SK-N-SH (cell line): Measurements from ENCODE around the gene BOK. TPM values are rescaled to one million over a fixed set of nuclear protein-coding genes. Genes with fewer than 3 reads are reported as not detected.

Source experiments
- CTCF ChIA-PET: fragments of 300-600, 350-600 bp; formaldehyde crosslinking; extraction: SDS; loops from one replicate; lab custom pipeline; 2021; lab: Yijun Ruan, JAX
- POLR2A ChIA-PET: fragments of 350-600 bp; sonication (Branson Sonifier 250); formaldehyde crosslinking; extraction: SDS; loops from one replicate; lab custom pipeline; 2020; ENCODE audit warnings: antibody characterized with exemption, inconsistent platforms; lab: Yijun Ruan, JAX
- DNase-seq: peaks from one replicate; pipeline ENCODE4 v3.0.0; 2012
- H2AFZ ChIP-seq: fragments of 200-600 bp; sonication (generic); 2 replicates; pipeline ENCODE4 v1.8.1; 2016; ENCODE audit warnings: antibody characterized with exemption, mild to moderate bottlenecking, low read depth
- H3F3A ChIP-seq: fragments of 200-600 bp; sonication (generic); replicated peaks from 2 replicates; pipeline ENCODE3; 2016; ENCODE audit warnings: antibody characterized with exemption, mild to moderate bottlenecking; ENCODE audit not compliant: insufficient read depth
- H3K27ac ChIP-seq, 2 experiments: fragments of 200-500 bp in 1 of 2; fragments of 200-600 bp in 1 of 2; sonication (Bioruptor generic) in 1 of 2; sonication (generic), shearing (Covaris generic) in 1 of 2; 2 replicates each; pipeline versions ENCODE4 v1.5.1 to v1.6.1; 2014 to 2016; ENCODE audit warnings: low read depth in 2 of 2, inconsistent platforms in 1 of 2, low read length in 1 of 2, mild to moderate bottlenecking in 1 of 2, mixed read lengths in 1 of 2
- H3K27me3 ChIP-seq: fragments of 200-600 bp; sonication (generic), shearing (Covaris generic); 2 replicates; pipeline ENCODE4 v1.6.1; 2016; ENCODE audit warnings: mixed run types; ENCODE audit not compliant: insufficient read depth
- H3K36me3 ChIP-seq, 2 experiments: fragments of 200-500 bp in 1 of 2; fragments of 200-600 bp in 1 of 2; sonication (Bioruptor generic) in 1 of 2; sonication (generic) in 1 of 2; replicated peaks in 1 of 2; 2 replicates each; pipeline versions ENCODE3 to v1.5.1; 2014 to 2016; ENCODE audit warnings: low read length in 1 of 2, mild to moderate bottlenecking in 1 of 2; ENCODE audit not compliant: insufficient read depth in 2 of 2, control insufficient read depth in 1 of 2
- H3K4me1 ChIP-seq, 2 experiments: fragments of 200-500 bp in 1 of 2; fragments of 200-600 bp in 1 of 2; sonication (Bioruptor generic) in 1 of 2; sonication (generic), shearing (Covaris generic) in 1 of 2; 2 replicates each; pipeline versions ENCODE4 v1.5.1 to v1.6.1; 2014 to 2016; ENCODE audit warnings: low read depth in 1 of 2, low read length in 1 of 2, mixed run types in 1 of 2; ENCODE audit not compliant: insufficient read depth in 2 of 2, control insufficient read depth in 1 of 2
- H3K4me2 ChIP-seq: fragments of 200-600 bp; sonication (generic), shearing (Covaris generic); 2 replicates; pipeline ENCODE4 v1.6.1; 2017; ENCODE audit warnings: mixed run types
- H3K4me3 ChIP-seq, 2 experiments: fragments of 200-500 bp in 1 of 2; fragments of 200-600 bp in 1 of 2; sonication (Bioruptor generic) in 1 of 2; sonication (generic), shearing (Covaris generic) in 1 of 2; 2 replicates each; pipeline versions ENCODE4 v1.5.1 to v1.8.1; 2014 to 2016; ENCODE audit warnings: low read depth in 2 of 2, inconsistent platforms in 1 of 2, low read length in 1 of 2, mild to moderate bottlenecking in 1 of 2, mixed read lengths in 1 of 2, moderate library complexity in 1 of 2
- H3K79me2 ChIP-seq: fragments of 200-600 bp; sonication (generic); 2 replicates; pipeline ENCODE4 v1.8.1; 2017; ENCODE audit warnings: mild to moderate bottlenecking; ENCODE audit not compliant: insufficient read depth
- H3K9ac ChIP-seq: fragments of 200-600 bp; sonication (generic); 2 replicates; pipeline ENCODE4 v1.6.1; 2017; ENCODE audit warnings: mixed run types
- H3K9me2 ChIP-seq: fragments of 200-600 bp; sonication (generic); 2 replicates; pipeline ENCODE4 v1.6.1; 2017; ENCODE audit warnings: mixed run types
- H3K9me3 ChIP-seq: fragments of 200-600 bp; sonication (generic); 2 replicates; pipeline ENCODE4 v1.6.1; 2017; ENCODE audit warnings: mixed run types, mild to moderate bottlenecking, moderate library complexity
- H4K20me1 ChIP-seq: fragments of 200-600 bp; sonication (generic); 2 replicates; pipeline ENCODE4 v1.6.1; 2017; ENCODE audit warnings: mild to moderate bottlenecking, mixed run types; ENCODE audit not compliant: insufficient read depth
- CHD2 ChIP-seq: fragments of 150-350 bp; IDR thresholded peaks from 2 replicates; pipeline ENCODE4 v1.6.1; 2018; ENCODE audit warnings: low read length; ENCODE audit not compliant: partially characterized antibody
- EP300 ChIP-seq, 2 experiments: IDR thresholded peaks; 2 replicates each; pipeline versions ENCODE4 v1.4.0 to v1.6.1; 2012; ENCODE audit warnings: borderline replicate concordance in 1 of 2, low read depth in 1 of 2, low read length in 1 of 2
- FOXJ3 ChIP-seq: sonication (generic); formaldehyde crosslinking; IDR thresholded peaks from 2 replicates; pipeline ENCODE4 v1.5.1; 2020; ENCODE audit warnings: mild to moderate bottlenecking, missing genetic modification reagents
- IRF3 ChIP-seq: fragments of 150-350 bp; IDR thresholded peaks from 2 replicates; pipeline ENCODE4 v1.6.1; 2016; ENCODE audit warnings: mild to moderate bottlenecking, low read depth, low read length
- JUND ChIP-seq: IDR thresholded peaks from 2 replicates; pipeline ENCODE4 v1.4.0; 2012
- NRF1 ChIP-seq: IDR thresholded peaks from 2 replicates; pipeline ENCODE4 v1.6.1; 2012; ENCODE audit warnings: low read depth, mild to moderate bottlenecking, low read length
- PBX3 ChIP-seq: IDR thresholded peaks from 2 replicates; pipeline ENCODE4; 2012
- POLR2AphosphoS5 ChIP-seq: IDR thresholded peaks from 2 replicates; pipeline ENCODE4 v1.6.1; 2012; ENCODE audit warnings: low read depth, low read length
- RAD21 ChIP-seq: IDR thresholded peaks from 2 replicates; pipeline ENCODE4 v1.6.1; 2012; ENCODE audit warnings: mild to moderate bottlenecking, low read length
- RCOR1 ChIP-seq: fragments of 150-350 bp; IDR thresholded peaks from 2 replicates; pipeline ENCODE4 v1.6.1; 2017; ENCODE audit warnings: antibody characterized with exemption, low read length
- RFX5 ChIP-seq: IDR thresholded peaks from 2 replicates; pipeline ENCODE4 v1.6.1; 2012; ENCODE audit warnings: mild to moderate bottlenecking, improper control_type of control experiment, low read length
- RXRA ChIP-seq: IDR thresholded peaks from 2 replicates; pipeline ENCODE4 v1.4.0; 2012; ENCODE audit warnings: low read depth, mild to moderate bottlenecking, borderline replicate concordance
- TCF12 ChIP-seq: IDR thresholded peaks from 2 replicates; pipeline ENCODE4 v1.4.0; 2012
- TEAD4 ChIP-seq: IDR thresholded peaks from 2 replicates; pipeline ENCODE4 v1.4.0; 2012; ENCODE audit warnings: mild to moderate bottlenecking, borderline replicate concordance; ENCODE audit not compliant: insufficient read depth
- ZBTB33 ChIP-seq: IDR thresholded peaks from 2 replicates; pipeline ENCODE4 v1.4.0; 2012; ENCODE audit warnings: low read depth, borderline replicate concordance
- WGBS: methylation state at CpG from one replicate; pipeline ENCODE4 v1.1.6; 2017; ENCODE audit warnings: low lambda C conversion rate; 5-methylcytosine and 5-hydroxymethylcytosine counted together
- polyA plus RNA-seq, 3 experiments: library from polyadenylated mRNA; depleted of rRNA; stranded (reverse); fragments of >200 nt; gene quantifications; 2 replicates each; pipeline ENCODE4 v1.2.3, GENCODE V29; 2012
- TF ChIP-seq, protein P1 (sequence below): IDR thresholded peaks from 2 replicates; pipeline ENCODE4 v1.4.0; 2012; ENCODE audit warnings: low read depth, borderline replicate concordance
- TF ChIP-seq, protein P2 (sequence below): fragments of 200-600 bp; sonication (generic); IDR thresholded peaks from 2 replicates; pipeline ENCODE4 v1.6.1; 2017; ENCODE audit warnings: antibody characterized with exemption, mild to moderate bottlenecking, moderate library complexity
- TF ChIP-seq, protein P3 (sequence below): fragments of 150-350 bp; IDR thresholded peaks from 2 replicates; pipeline ENCODE4 v1.6.1; 2017; ENCODE audit warnings: antibody characterized with exemption, low read length, low read depth, borderline replicate concordance
- TF ChIP-seq, protein P4 (sequence below): IDR thresholded peaks from 2 replicates; pipeline ENCODE4 v1.6.1; 2012; ENCODE audit warnings: mild to moderate bottlenecking, low read depth, low read length, moderate library complexity

Gene BOK
- polyA plus RNA-seq, 1 of the 3 experiments (the other 2 are of a cell fraction), result 1.7 TPM

DNA sequence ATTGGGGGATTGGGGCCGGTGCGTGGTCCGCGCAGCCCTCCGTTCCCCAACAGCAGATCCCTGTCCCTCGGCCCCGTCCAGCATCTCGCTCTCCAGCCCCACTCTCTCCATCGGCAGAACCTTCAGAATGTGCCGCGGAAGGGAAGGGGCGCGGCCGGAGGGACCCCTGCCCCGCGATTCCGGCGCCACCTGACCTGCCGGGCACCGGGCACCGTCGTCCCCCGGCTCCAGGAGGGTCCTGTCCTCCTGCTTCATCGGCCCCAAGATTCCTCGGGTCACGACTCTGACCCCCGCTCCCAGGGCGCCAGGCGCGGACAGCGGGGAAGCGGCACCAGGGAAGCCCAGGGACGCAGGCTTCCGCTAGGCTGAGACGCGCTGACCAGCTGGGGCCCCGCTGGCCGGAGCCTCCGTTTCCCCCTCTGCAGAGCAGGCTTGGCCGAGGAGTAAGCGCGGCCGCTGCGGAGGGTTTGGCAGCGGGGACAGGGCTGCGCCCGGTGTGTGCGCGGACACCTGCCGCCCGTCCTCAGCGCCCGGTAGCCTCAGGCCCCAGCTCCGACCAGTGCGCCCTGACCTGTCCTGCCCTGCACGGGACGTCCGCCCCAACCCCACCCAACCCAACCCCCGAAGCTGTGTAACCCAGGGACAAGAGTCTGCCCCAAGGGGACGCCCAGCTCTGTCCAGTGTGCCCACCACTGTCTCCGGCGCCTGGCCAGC lies 16.8 kb upstream of the BOK start:
- WGBS, result no CpG with 5 or more reads among the region's 62 CpGs
- Histone ChIP-seq H3K9me2 (no peaks in the 10 kb centered on the region), H3K36me3 (no peaks in the 10 kb centered on the region), H2AFZ (no peak overlapping the region), H3K4me1 (peaks cover 1 to 8% of the 10 kb centered on the region in 2 experiments; a peak in 2 of 4 replicates), H3F3A (peaks cover 6% of the 10 kb centered on the region), H3K79me2 (no peaks in the 10 kb centered on the region), H3K4me2 (peak overlapping the region; percentile 82), H3K27me3 (peaks cover 18% of the 10 kb centered on the region; the same call in 1 of the 2 replicates), H3K9ac (no peak overlapping the region), H3K9me3 (no peaks in the 10 kb centered on the region), H4K20me1 (no peaks in the 10 kb centered on the region), H3K27ac (no peak overlapping the region), H3K4me3 (peak overlapping the region; percentile 32 to 35; a peak in 3 of 4 replicates)
- ChIA-PET CTCF (interaction anchor here (0.7 to 2.2 kb wide), 4 partner anchors 14 to 57 kb away, joined by 3 to 7 read pairs (median 5); no protein-coding TSS in a partner anchor), POLR2A (no interaction called here)
- TF ChIP-seq CHD2 (no peak), PBX3 (no peak), POLR2AphosphoS5 (no peak), ZBTB33 (no peak), RXRA (no peak), RAD21 (no peak), TCF12 (no peak), FOXJ3 (CRISPR knock-in tag) (no peak), EP300 (IDR thresholded peaks at IDR 0.05; ENCODE audit: borderline replicate concordance in 1 of 2, low read depth in 1 of 2, low read length in 1 of 2) (no peak), RFX5 (no peak), NRF1 (no peak), IRF3 (no peak), RCOR1 (no peak), JUND (no peak), TEAD4 (no peak)
- TF ChIP-seq, protein P1, sequence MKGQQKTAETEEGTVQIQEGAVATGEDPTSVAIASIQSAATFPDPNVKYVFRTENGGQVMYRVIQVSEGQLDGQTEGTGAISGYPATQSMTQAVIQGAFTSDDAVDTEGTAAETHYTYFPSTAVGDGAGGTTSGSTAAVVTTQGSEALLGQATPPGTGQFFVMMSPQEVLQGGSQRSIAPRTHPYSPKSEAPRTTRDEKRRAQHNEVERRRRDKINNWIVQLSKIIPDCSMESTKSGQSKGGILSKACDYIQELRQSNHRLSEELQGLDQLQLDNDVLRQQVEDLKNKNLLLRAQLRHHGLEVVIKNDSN, result no peak
- TF ChIP-seq, protein P2, sequence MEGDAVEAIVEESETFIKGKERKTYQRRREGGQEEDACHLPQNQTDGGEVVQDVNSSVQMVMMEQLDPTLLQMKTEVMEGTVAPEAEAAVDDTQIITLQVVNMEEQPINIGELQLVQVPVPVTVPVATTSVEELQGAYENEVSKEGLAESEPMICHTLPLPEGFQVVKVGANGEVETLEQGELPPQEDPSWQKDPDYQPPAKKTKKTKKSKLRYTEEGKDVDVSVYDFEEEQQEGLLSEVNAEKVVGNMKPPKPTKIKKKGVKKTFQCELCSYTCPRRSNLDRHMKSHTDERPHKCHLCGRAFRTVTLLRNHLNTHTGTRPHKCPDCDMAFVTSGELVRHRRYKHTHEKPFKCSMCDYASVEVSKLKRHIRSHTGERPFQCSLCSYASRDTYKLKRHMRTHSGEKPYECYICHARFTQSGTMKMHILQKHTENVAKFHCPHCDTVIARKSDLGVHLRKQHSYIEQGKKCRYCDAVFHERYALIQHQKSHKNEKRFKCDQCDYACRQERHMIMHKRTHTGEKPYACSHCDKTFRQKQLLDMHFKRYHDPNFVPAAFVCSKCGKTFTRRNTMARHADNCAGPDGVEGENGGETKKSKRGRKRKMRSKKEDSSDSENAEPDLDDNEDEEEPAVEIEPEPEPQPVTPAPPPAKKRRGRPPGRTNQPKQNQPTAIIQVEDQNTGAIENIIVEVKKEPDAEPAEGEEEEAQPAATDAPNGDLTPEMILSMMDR, result no peak
- TF ChIP-seq, protein P3, sequence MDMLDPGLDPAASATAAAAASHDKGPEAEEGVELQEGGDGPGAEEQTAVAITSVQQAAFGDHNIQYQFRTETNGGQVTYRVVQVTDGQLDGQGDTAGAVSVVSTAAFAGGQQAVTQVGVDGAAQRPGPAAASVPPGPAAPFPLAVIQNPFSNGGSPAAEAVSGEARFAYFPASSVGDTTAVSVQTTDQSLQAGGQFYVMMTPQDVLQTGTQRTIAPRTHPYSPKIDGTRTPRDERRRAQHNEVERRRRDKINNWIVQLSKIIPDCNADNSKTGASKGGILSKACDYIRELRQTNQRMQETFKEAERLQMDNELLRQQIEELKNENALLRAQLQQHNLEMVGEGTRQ, result no peak
- TF ChIP-seq, protein P4, sequence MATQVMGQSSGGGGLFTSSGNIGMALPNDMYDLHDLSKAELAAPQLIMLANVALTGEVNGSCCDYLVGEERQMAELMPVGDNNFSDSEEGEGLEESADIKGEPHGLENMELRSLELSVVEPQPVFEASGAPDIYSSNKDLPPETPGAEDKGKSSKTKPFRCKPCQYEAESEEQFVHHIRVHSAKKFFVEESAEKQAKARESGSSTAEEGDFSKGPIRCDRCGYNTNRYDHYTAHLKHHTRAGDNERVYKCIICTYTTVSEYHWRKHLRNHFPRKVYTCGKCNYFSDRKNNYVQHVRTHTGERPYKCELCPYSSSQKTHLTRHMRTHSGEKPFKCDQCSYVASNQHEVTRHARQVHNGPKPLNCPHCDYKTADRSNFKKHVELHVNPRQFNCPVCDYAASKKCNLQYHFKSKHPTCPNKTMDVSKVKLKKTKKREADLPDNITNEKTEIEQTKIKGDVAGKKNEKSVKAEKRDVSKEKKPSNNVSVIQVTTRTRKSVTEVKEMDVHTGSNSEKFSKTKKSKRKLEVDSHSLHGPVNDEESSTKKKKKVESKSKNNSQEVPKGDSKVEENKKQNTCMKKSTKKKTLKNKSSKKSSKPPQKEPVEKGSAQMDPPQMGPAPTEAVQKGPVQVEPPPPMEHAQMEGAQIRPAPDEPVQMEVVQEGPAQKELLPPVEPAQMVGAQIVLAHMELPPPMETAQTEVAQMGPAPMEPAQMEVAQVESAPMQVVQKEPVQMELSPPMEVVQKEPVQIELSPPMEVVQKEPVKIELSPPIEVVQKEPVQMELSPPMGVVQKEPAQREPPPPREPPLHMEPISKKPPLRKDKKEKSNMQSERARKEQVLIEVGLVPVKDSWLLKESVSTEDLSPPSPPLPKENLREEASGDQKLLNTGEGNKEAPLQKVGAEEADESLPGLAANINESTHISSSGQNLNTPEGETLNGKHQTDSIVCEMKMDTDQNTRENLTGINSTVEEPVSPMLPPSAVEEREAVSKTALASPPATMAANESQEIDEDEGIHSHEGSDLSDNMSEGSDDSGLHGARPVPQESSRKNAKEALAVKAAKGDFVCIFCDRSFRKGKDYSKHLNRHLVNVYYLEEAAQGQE, result no peak
- peak; percentile 71 for DNase-seq
